Vagina (tissue), 2 donors: ENCODE data around the gene USF1. TPM values are rescaled to one million over a fixed set of nuclear protein-coding genes. Genes with fewer than 3 reads are reported as not detected.

Experiments
- DNase-seq, 2 donors: peaks; one replicate each; pipeline ENCODE4 v3.0.0-alpha.2; 2017; ENCODE audit errors: extremely low spot score in 2 of 2
- H3K27ac ChIP-seq: fragments of 200-600 bp; sonication (generic); one replicate; pipeline ENCODE4 v1.5.1; 2019
- H3K27me3 ChIP-seq: fragments of 200-600 bp; sonication (generic); one replicate; pipeline ENCODE4 v1.5.1; 2019
- H3K36me3 ChIP-seq, 2 donors: fragments of 200-600 bp; sonication (generic); one replicate each; pipeline ENCODE4 v1.5.1; 2017 to 2019
- H3K4me1 ChIP-seq: fragments of 200-600 bp; sonication (generic); one replicate; pipeline ENCODE4 v1.5.1; 2019
- H3K4me3 ChIP-seq, 2 donors: fragments of 200-600 bp; sonication (generic); 1 replicate in 1 of 2; 2 replicates in 1 of 2; pipeline ENCODE4 v1.5.1; 2016 to 2019
- H3K9me3 ChIP-seq: fragments of 200-600 bp; sonication (generic); one replicate; pipeline ENCODE4 v1.5.1; 2019
- POLR2A ChIP-seq, 2 donors: fragments of 450-650 bp; IDR thresholded peaks; one replicate each; pipeline ENCODE4 v1.6.1; 2017; ENCODE audit warnings: antibody characterized with exemption in 2 of 2, mild to moderate bottlenecking in 2 of 2, moderate library complexity in 2 of 2
- POLR2AphosphoS5 ChIP-seq, 2 donors: sonication (generic); formaldehyde crosslinking; IDR thresholded peaks; one replicate each; pipeline ENCODE4 v1.9.0; 2017; ENCODE audit warnings: antibody characterized with exemption in 2 of 2, mild to moderate bottlenecking in 2 of 2, low read depth in 1 of 2; ENCODE audit not compliant: insufficient read depth in 1 of 2
- intact Hi-C: fragments of 100-400 bp; cut with DNase I; formaldehyde crosslinking; loops from one replicate; pipeline ENCODE4 v1.15.1; 2023
- total RNA-seq: library from RNA; depleted of rRNA; stranded (reverse); fragments of >200 nt; gene quantifications from one replicate; pipeline ENCODE4 v1.2.3, GENCODE V29; 2016
- TF ChIP-seq, protein P1 (sequence below), 3 experiments: fragments of 450-650 bp in 2 of 3; fragments of 200-600 bp in 1 of 3; sonication (generic) in 1 of 3; IDR thresholded peaks; one replicate each; pipeline ENCODE4 v1.5.1; 2017 to 2019; ENCODE audit warnings: antibody characterized with exemption in 3 of 3, mild to moderate bottlenecking in 2 of 3, moderate library complexity in 2 of 3

USF1 gene
- total RNA-seq, 1 donor from 2014 or later = 39.0 TPM

DNA sequence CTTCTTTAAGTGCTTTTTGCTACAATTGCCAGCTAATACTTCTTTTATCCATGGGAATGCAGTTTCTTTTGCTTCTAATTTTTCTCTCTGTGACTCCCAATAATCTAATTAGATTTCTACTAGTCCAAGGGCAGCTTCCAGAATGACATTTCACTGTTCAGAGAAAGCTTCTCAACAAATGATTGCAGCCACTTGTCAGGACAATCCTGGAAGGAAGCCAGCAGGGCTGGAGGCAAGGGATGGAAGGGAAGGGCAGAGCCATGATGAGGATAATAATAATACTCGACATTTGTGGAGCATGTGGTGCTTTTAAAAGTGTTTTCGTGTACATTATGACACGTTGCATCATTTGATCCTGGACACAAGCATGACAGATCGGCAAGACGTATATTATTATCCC lies 44.3 kb downstream of the USF1 start:
- H3K4me3 ChIP-seq = no peak overlapping the region
- TF ChIP-seq POLR2AphosphoS5 (IDR thresholded peaks at IDR 0.05; ENCODE audit: insufficient read depth in 1 of 2, low read depth in 1 of 2) (no peak), POLR2A (IDR thresholded peaks at IDR 0.05) (no peak)
- TF ChIP-seq, protein P1, sequence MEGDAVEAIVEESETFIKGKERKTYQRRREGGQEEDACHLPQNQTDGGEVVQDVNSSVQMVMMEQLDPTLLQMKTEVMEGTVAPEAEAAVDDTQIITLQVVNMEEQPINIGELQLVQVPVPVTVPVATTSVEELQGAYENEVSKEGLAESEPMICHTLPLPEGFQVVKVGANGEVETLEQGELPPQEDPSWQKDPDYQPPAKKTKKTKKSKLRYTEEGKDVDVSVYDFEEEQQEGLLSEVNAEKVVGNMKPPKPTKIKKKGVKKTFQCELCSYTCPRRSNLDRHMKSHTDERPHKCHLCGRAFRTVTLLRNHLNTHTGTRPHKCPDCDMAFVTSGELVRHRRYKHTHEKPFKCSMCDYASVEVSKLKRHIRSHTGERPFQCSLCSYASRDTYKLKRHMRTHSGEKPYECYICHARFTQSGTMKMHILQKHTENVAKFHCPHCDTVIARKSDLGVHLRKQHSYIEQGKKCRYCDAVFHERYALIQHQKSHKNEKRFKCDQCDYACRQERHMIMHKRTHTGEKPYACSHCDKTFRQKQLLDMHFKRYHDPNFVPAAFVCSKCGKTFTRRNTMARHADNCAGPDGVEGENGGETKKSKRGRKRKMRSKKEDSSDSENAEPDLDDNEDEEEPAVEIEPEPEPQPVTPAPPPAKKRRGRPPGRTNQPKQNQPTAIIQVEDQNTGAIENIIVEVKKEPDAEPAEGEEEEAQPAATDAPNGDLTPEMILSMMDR (IDR thresholded peaks at IDR 0.05) = no peak
- intact Hi-C loops = no loop called here
- DNase-seq = no peak
- H3K9me3 ChIP-seq = no peaks in the 10 kb centered on the region
- no peaks in the 10 kb centered on the region for H3K27me3 ChIP-seq
- H3K36me3 ChIP-seq = peaks cover 0 to 19% of the 10 kb centered on the region in 2 donors
- no peak overlapping the region for H3K27ac ChIP-seq
- peaks cover 5% of the 10 kb centered on the region for H3K4me1 ChIP-seq

DNA sequence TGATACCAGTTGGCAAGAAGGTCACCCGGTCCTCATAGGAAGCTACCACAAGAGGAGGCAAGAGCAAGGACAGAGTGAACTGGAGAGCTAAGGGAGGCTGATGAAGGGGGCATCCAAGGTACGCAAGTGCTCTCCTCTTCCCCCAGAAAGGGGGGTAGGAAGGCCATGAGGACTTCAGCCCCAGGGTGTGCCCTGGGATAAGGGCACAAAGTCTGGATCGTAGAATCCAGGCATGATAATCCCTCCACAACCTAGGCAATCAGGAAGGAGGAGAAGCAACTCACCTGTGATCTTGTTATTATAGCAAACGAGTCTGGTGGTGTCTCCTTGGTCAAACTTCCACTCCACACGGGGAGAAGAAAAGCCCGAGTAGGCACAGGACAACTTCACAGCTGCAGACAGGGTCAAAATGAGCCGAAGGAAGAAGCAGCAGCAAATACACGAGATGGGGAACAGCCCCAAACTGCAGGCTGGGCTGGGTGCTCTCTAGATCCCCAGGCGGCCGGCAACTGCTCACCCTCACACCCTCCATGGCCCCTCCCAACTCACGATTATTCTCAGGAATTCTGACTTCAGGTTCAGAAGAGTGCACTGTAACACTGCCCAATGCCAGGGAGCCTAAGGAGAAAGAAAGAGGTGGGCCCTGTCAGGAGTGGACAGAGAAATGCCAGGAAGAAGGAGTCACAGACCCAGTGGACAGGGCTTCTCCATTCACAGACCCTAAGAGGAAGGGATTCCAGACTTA lies 44.9 kb downstream of the USF1 start:
- Histone ChIP-seq H3K4me1 (peaks cover 5% of the 10 kb centered on the region), H3K36me3 (peaks cover 0 to 19% of the 10 kb centered on the region in 2 donors), H3K9me3 (no peaks in the 10 kb centered on the region), H3K27ac (no peak overlapping the region), H3K27me3 (no peaks in the 10 kb centered on the region), H3K4me3 (no peak overlapping the region)
- no peak for DNase-seq
- intact Hi-C loops = no loop called here
- TF ChIP-seq POLR2A (IDR thresholded peaks at IDR 0.05) = no peak
- TF ChIP-seq, protein P1 (IDR thresholded peaks at IDR 0.05) = no peak
- TF ChIP-seq POLR2AphosphoS5 (IDR thresholded peaks at IDR 0.05; ENCODE audit: insufficient read depth in 1 of 2, low read depth in 1 of 2) = no peak

DNA sequence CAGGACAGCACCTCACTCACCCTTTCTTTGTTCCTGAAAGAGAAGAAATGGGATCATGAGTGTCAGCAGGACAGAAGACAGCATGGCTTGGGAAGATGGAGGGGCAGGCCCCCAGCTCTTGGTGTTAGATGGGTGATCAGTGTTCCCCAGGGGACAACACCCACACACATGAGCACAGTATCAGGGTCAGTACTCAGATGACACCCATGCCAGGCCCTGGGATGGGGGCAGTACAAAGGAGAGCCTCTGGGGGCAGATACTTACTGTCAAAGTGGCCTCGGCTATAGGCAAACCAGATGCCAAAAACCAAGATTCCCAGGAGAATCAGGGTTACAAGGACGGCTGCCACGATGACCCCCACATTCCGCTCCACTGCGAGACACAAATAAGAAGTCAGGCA lies 46.4 kb downstream of the USF1 start:
- peaks cover 5% of the 10 kb centered on the region for H3K4me1 ChIP-seq
- H3K27me3 ChIP-seq = no peaks in the 10 kb centered on the region
- H3K9me3 ChIP-seq = no peaks in the 10 kb centered on the region
- DNase-seq = no peak
- H3K4me3 ChIP-seq = no peak overlapping the region
- H3K27ac ChIP-seq = no peak overlapping the region
- H3K36me3 ChIP-seq = peaks cover 0 to 19% of the 10 kb centered on the region in 2 donors
- TF ChIP-seq POLR2A (IDR thresholded peaks at IDR 0.05) (no peak), POLR2AphosphoS5 (IDR thresholded peaks at IDR 0.05; ENCODE audit: insufficient read depth in 1 of 2, low read depth in 1 of 2) (no peak)
- TF ChIP-seq, protein P1 (IDR thresholded peaks at IDR 0.05) = no peak
- intact Hi-C loops = loop anchor here (10.0 kb wide), 1 partner anchor 95 kb away; the partner anchor contains the start of gene KLHDC9

DNA sequence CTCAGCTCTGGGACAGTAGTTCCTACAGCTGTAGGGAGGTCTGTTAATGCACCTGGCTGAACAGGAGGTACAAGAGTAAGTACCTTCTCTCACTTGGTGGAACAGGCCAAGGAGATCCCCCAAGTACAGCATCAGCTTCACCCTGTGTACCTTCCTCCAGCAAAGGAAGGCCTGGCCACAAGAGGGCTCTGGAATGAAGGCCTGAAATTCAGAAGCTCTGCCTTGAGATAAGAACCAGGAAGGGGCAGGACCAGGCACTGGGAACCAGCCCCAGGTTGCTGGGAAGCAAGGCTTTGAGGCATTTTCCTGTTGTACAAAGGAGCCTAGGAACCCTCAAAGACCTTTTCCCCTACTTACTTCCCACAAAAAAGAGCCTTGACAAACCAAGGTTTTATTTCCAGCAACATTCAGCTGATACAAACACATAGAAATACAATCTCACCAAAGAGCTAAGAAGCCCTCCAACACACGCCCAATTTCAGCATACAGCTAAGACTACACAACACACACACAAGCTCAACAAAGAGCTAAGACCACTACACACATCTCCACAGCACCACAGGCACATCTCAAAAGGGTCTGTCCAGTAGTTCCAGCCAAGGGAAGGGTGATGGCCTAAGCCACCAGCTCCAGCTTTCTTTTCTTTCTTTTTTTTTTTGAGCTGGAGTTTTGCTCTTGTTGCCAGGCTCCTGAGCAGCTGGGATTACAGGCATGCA lies 48.3 kb downstream of the USF1 start:
- no peak for DNase-seq
- Histone ChIP-seq H3K27ac (no peak overlapping the region), H3K27me3 (no peaks in the 10 kb centered on the region), H3K36me3 (peaks cover 0 to 19% of the 10 kb centered on the region in 2 donors), H3K4me3 (no peak overlapping the region), H3K9me3 (no peaks in the 10 kb centered on the region), H3K4me1 (peaks cover 5% of the 10 kb centered on the region)
- TF ChIP-seq POLR2A (IDR thresholded peaks at IDR 0.05) = no peak
- TF ChIP-seq, protein P1 (IDR thresholded peaks at IDR 0.05) = peak in 1 of 3 experiments; percentile 44
- intact Hi-C loops = loop anchor here (10.0 kb wide), 1 partner anchor 97 kb away; the partner anchor contains the start of gene KLHDC9
